Bronchial epithelial cell (primary cell): ENCODE measurements around the gene SLC35F6. TPM values are rescaled to one million over a fixed set of nuclear protein-coding genes. Genes with fewer than 3 reads are reported as not detected.

ENCODE experiments used
- DNase-seq: peaks from one replicate; pipeline ENCODE4 v3.0.0-alpha.2; 2010; ENCODE audit warnings: low read depth
- FAIRE-seq: peaks from 2 replicates; lab custom pipeline; 2011; peaks lifted over from hg19 to GRCh38; lab: Jason Lieb, UNC
- H3K27me3 ChIP-seq: 2 replicates; pipeline ENCODE4 v1.5.1; 2011; ENCODE audit warnings: low read length; ENCODE audit not compliant: control insufficient read depth, insufficient read depth
- H3K36me3 ChIP-seq: 2 replicates; pipeline ENCODE4 v1.5.1; 2011; ENCODE audit warnings: low read length; ENCODE audit not compliant: control insufficient read depth, insufficient read depth
- H3K4me3 ChIP-seq: 2 replicates; pipeline ENCODE4 v1.5.1; 2011; ENCODE audit warnings: mild to moderate bottlenecking, low read depth, low read length, control low read depth
- total RNA-seq: library from RNA; depleted of rRNA; stranded (reverse); fragments of >200 nt; gene quantifications from 2 replicates; pipeline ENCODE4 v1.2.1, GENCODE V29; 2014
- TF ChIP-seq, protein P1 (sequence below): IDR thresholded peaks from 2 replicates; pipeline ENCODE4 v1.5.1; 2011; ENCODE audit warnings: mild to moderate bottlenecking, moderate library complexity, low read length, control low read depth, inconsistent platforms; ENCODE audit not compliant: insufficient read depth, severe bottlenecking

Gene SLC35F6
- total RNA-seq, 1 donor from 2014 or later: 29.2 TPM

DNA sequence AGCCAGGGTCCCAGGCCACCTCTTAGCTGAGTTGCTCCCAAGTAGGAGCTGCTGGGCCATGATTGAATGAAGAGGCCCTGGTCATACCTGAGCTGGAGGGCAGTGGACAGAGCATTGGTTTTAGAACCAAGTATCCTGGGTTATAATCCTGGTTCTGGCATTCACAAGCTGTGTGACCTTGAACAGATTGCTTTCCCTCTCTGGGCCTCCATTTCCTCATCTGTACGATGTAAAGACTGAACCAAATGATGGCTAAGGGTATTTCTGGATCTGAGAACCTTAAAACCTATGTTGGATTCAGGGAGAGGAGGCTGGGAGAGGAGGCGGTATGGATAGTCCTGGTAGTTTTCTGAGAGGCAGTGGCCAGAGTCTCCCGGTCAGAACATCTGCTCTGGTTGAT, 40.6 kb upstream of the SLC35F6 start:
- TF ChIP-seq, protein P1, sequence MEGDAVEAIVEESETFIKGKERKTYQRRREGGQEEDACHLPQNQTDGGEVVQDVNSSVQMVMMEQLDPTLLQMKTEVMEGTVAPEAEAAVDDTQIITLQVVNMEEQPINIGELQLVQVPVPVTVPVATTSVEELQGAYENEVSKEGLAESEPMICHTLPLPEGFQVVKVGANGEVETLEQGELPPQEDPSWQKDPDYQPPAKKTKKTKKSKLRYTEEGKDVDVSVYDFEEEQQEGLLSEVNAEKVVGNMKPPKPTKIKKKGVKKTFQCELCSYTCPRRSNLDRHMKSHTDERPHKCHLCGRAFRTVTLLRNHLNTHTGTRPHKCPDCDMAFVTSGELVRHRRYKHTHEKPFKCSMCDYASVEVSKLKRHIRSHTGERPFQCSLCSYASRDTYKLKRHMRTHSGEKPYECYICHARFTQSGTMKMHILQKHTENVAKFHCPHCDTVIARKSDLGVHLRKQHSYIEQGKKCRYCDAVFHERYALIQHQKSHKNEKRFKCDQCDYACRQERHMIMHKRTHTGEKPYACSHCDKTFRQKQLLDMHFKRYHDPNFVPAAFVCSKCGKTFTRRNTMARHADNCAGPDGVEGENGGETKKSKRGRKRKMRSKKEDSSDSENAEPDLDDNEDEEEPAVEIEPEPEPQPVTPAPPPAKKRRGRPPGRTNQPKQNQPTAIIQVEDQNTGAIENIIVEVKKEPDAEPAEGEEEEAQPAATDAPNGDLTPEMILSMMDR: no peak
- Histone ChIP-seq H3K36me3 (no peaks in the 10 kb centered on the region), H3K27me3 (no peaks in the 10 kb centered on the region), H3K4me3 (no peak overlapping the region)
- FAIRE-seq (no peak), DNase-seq (no peak)

DNA sequence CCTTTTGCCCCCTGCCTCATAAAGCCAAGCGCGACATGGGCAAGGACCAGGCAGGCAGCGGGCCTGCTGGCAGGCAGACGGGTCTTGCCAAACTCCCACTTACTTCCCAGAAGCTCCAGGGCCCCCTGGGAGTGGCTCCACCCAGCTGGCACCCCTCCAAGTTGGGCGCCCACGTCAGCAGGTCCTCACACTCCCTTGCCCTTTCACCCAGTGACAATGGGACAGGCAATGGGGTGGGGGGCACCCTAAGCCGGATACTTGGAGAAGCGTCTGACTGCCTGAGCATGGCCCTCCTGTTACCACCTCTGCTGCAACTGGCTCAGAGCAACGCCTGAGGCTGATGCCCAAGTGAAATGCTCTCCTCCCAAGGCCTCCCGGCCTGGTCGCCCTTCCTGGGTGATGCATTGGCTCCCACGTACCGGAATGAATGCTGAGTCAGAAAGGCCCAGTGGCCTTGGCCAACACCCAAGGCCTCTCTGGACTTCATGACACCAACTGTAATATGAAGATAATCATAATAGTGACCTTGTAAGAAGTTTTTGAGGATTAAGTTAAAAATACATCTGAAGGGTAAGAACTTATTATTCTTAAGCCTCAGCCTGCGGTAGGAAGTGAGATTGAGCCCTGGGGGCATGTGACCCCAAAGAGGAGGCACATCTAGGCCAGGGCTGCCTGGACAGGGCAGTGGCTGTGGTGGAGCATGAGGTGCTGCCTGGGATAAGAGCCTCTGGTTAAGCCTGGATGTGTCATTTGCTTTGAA, 39.9 kb upstream of the SLC35F6 start:
- no peak for FAIRE-seq
- H3K27me3 ChIP-seq: no peaks in the 10 kb centered on the region
- no peaks in the 10 kb centered on the region for H3K36me3 ChIP-seq
- peak; percentile 65 for DNase-seq
- TF ChIP-seq, protein P1: no peak
- no peak overlapping the region for H3K4me3 ChIP-seq

DNA sequence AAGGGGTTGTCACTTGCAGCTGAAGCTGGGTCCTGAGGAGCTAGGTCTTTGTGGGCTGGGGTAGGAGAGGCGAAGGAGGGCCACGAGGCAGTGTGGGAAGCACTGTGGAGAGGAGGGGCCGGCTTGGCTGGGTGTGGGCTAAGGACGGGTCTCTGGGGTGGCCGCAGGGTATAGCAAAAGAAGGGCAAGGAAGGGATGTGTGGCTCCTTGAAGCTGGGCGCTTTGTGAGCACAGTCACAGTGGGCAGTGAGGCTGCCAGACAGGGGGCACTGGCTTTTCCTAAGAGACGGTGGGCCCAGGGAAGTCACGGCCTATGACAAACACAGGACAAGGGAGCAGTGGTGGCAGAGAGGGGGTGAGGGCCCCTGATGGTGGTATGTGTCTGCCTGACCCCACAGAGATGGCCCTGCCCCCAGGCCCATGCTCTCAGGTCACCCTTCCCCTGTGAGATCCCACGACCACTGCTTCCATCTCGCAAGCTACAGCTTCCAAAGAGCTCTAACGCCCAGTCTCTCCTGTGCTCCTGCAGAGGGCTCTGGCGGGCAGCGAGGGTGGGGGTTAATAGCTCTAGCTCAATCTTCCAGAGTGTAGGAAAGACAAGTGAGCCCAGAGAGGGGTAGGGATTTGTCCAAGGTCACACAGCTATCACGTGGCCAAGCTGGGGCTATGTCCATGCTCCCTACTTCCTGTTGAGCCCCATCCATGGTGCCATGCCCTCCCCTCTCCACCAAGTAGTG, 39.1 kb upstream of the SLC35F6 start:
- no peak overlapping the region for H3K4me3 ChIP-seq
- DNase-seq (no peak), FAIRE-seq (no peak)
- no peaks in the 10 kb centered on the region for H3K27me3 ChIP-seq
- TF ChIP-seq, protein P1: no peak
- no peaks in the 10 kb centered on the region for H3K36me3 ChIP-seq

DNA sequence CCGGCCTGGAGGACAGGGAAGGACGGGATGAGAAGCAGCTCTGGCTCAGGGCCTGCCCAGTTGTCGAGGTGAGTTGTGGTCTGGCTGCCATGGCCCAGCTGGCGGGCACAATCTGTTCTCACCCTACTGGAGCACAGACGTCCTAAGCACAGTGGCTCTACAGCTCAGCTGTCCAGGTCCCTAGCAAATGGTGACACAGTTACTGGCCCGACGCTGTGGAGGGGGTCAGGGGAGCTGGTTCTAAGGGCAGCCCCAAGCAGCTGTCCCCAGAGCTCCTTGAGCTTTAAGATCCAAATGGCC, 38.6 kb upstream of the SLC35F6 start:
- Histone ChIP-seq H3K27me3 (peaks cover 2% of the 10 kb centered on the region), H3K36me3 (no peaks in the 10 kb centered on the region), H3K4me3 (no peak overlapping the region)
- DNase-seq (no peak), FAIRE-seq (no peak)
- TF ChIP-seq, protein P1: no peak

DNA sequence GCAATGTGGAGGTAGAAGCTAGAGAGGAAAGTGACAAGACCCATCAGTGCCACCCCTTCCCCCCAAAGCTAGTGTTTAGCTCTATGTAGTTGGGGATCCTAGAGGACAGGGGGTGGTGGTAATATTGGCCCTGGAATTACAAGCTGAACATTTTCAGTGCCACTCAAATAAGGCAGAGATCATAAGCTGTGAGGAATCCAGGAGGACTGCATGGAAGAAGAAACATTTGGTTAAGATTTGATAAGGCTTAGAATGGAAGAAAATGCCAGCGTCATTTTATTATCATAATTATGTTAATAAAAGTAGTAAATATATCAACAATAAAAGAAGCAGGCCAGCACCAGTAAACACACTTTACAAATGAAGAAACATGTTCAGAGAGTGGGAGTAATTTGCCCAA, 37.9 kb upstream of the SLC35F6 start:
- TF ChIP-seq, protein P1: no peak
- FAIRE-seq (no peak), DNase-seq (no peak)
- H3K36me3 ChIP-seq: no peaks in the 10 kb centered on the region
- no peak overlapping the region for H3K4me3 ChIP-seq
- peaks cover 3% of the 10 kb centered on the region for H3K27me3 ChIP-seq
